ENCODE measurements around the gene C17orf67. TPM values are rescaled to one million over a fixed set of nuclear protein-coding genes. Genes with fewer than 3 reads are reported as not detected.

C17orf67 gene
- polyA plus RNA-seq, 1 donor from 2014 or later: 0.15 TPM

- H3K4me3 ChIP-seq (ENCODE audit: low read length): no peak overlapping the region
- H3K9ac ChIP-seq (ENCODE audit: low read length): no peak overlapping the region
- no peaks in the 10 kb centered on the region for H3K9me3 ChIP-seq (ENCODE audit: low read length)
- no peak overlapping the region for H3K27ac ChIP-seq (ENCODE audit: low read length)
- H3F3A ChIP-seq (ENCODE audit: insufficient read depth, low read length, poor library complexity, severe bottlenecking): no peaks in the 10 kb centered on the region
- H3K4me2 ChIP-seq (ENCODE audit: low read length): no peak overlapping the region
- TF ChIP-seq EZH2 (IDR thresholded peaks at IDR 0.05; ENCODE audit: borderline replicate concordance, insufficient read depth, low read length, poor library complexity, severe bottlenecking) (no peak), SMC3 (conservative IDR thresholded peaks at IDR 0.05; ENCODE audit: poor library complexity) (no peak), RAD21 (conservative IDR thresholded peaks at IDR 0.05) (no peak), CTCF (IDR thresholded peaks at IDR 0.05; ENCODE audit: poor library complexity, severe bottlenecking) (no peak), MXI1 (conservative IDR thresholded peaks at IDR 0.05; ENCODE audit: poor library complexity, severe bottlenecking) (no peak), REST (IDR thresholded peaks at IDR 0.05; ENCODE audit: borderline replicate concordance) (no peak), TAF1 (IDR thresholded peaks at IDR 0.05; ENCODE audit: low read depth) (no peak), EP300 (conservative IDR thresholded peaks at IDR 0.05; ENCODE audit: poor library complexity, severe bottlenecking) (no peak), POLR2AphosphoS5 (IDR thresholded peaks at IDR 0.05) (no peak)
- H3K27me3 ChIP-seq (ENCODE audit: insufficient read depth, low read depth, low read length): no peaks in the 10 kb centered on the region
- no peaks in the 10 kb centered on the region for H4K20me1 ChIP-seq (ENCODE audit: insufficient read depth)
- no peak overlapping the region for H2AFZ ChIP-seq (ENCODE audit: low read depth, low read length)
- no peaks in the 10 kb centered on the region for H3K36me3 ChIP-seq (ENCODE audit: insufficient read depth, low read length)
- no peaks in the 10 kb centered on the region for H3K79me2 ChIP-seq (replicated peaks; ENCODE audit: insufficient read depth, low read length)
- no peaks in the 10 kb centered on the region for H3K9me2 ChIP-seq (ENCODE audit: insufficient read depth, low read length)
Measured at GRCh38 chr17:56793531-56793930, 40.2 kb downstream of the C17orf67 start.

GRCh38 chr17:56792267-56792666, 41.5 kb downstream of the C17orf67 start:
- Histone ChIP-seq H3K27me3 (ENCODE audit: insufficient read depth, low read depth, low read length) (no peaks in the 10 kb centered on the region), H3K9me2 (ENCODE audit: insufficient read depth, low read length) (no peaks in the 10 kb centered on the region), H3F3A (ENCODE audit: insufficient read depth, low read length, poor library complexity, severe bottlenecking) (no peaks in the 10 kb centered on the region), H3K9ac (ENCODE audit: low read length) (no peak overlapping the region), H3K79me2 (replicated peaks; ENCODE audit: insufficient read depth, low read length) (no peaks in the 10 kb centered on the region), H4K20me1 (ENCODE audit: insufficient read depth) (no peaks in the 10 kb centered on the region), H3K27ac (ENCODE audit: low read length) (no peak overlapping the region), H3K36me3 (ENCODE audit: insufficient read depth, low read length) (no peaks in the 10 kb centered on the region), H3K9me3 (ENCODE audit: low read length) (no peaks in the 10 kb centered on the region), H3K4me3 (ENCODE audit: low read length) (no peak overlapping the region), H3K4me2 (ENCODE audit: low read length) (no peak overlapping the region), H2AFZ (ENCODE audit: low read depth, low read length) (no peak overlapping the region)
- TF ChIP-seq POLR2AphosphoS5 (IDR thresholded peaks at IDR 0.05) (no peak), REST (IDR thresholded peaks at IDR 0.05; ENCODE audit: borderline replicate concordance) (no peak), RAD21 (conservative IDR thresholded peaks at IDR 0.05) (no peak), CTCF (IDR thresholded peaks at IDR 0.05; ENCODE audit: poor library complexity, severe bottlenecking) (no peak), MXI1 (conservative IDR thresholded peaks at IDR 0.05; ENCODE audit: poor library complexity, severe bottlenecking) (no peak), EZH2 (IDR thresholded peaks at IDR 0.05; ENCODE audit: borderline replicate concordance, insufficient read depth, low read length, poor library complexity, severe bottlenecking) (no peak), TAF1 (IDR thresholded peaks at IDR 0.05; ENCODE audit: low read depth) (no peak), EP300 (conservative IDR thresholded peaks at IDR 0.05; ENCODE audit: poor library complexity, severe bottlenecking) (no peak), SMC3 (conservative IDR thresholded peaks at IDR 0.05; ENCODE audit: poor library complexity) (no peak)

Measured in neural cell (in vitro differentiated cells).